ENCODE data around the gene KIF1B.

The KIF1B gene

DNA sequence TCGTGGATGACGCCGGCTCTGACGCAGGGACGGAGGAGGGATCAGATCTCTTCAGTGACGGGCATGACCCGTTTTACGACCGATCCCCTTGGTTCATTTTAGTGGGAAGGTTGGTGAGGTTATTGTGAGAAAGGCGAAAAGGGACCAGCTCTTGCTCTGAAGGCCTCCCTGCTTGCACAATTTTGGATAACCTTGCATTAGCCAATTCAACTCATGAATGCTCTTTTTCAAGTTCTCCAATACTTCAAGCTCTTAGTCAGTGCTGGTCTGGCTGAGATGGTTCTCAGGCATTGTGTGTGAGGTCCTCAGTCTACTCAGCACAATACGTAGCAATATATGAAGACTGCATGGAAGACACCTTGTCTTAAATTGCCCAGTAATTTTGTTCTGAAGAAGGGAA is 115.9 kb downstream of the KIF1B start:
- no peak for DNase-seq (ENCODE audit: low read depth, low spot score)

GRCh38 chr1:10328180-10328963 is 118.0 kb downstream of the KIF1B start:
- DNase-seq (ENCODE audit: low read depth, low spot score): no peak

GRCh38 chr1:10337436-10337835 is 127.1 kb downstream of the KIF1B start:
- no peak for DNase-seq (ENCODE audit: low read depth, low spot score)

- DNase-seq (ENCODE audit: low read depth, low spot score): no peak
Observed at GRCh38 chr1:10338047-10338446, 127.7 kb downstream of the KIF1B start.

- DNase-seq (ENCODE audit: low read depth, low spot score): no peak
Observed at GRCh38 chr1:10338611-10339010, 128.2 kb downstream of the KIF1B start.

DNA sequence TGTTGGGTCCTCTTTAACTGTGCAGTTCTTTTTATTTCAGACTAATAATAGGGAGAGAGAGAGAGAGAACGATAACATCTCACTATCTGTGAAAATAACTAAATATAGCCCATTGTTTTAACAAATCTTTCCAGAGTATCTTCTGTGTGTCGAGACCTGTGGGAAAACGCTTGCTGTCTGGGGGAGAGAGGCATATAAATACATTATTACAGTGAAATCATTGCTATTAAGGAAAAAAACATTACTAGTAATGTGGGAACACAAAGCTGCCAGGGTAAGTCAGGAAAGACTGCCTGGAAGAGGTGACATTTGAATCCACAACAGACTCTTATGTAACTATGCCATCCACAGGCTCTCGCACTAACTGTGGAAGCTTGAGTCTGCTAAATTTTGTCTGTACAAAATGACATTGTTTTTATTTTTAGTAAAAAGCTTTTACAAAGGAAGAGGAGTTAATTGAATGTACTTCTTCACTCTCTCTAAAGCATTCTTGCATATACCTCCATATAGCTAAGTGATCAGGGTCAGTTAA is 128.7 kb downstream of the KIF1B start:
- no peak for DNase-seq (ENCODE audit: low read depth, low spot score)

- no peak for DNase-seq (ENCODE audit: low read depth, low spot score)
Observed at GRCh38 chr1:10339815-10340214, 129.4 kb downstream of the KIF1B start.

GRCh38 chr1:10340930-10341590 is 130.7 kb downstream of the KIF1B start:
- DNase-seq (ENCODE audit: low read depth, low spot score): no peak

DNA sequence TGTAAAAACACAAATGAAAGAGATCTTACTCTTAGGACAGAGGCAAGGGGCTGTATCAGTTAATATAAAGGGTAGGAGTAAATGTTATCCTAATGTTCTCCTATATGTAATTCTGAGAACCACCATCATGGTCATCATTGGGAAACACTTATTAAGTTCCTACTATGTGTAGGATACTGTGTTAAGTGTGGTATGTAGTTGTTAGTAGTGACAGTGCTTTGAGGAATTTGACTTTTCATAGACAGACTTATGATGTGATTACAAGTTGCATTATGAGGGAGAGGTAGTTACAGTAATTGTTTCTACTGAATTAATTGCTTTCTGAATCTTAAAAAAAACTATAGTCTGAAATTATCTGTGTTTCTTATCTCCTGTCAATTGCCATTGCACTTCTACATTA is 136.7 kb downstream of the KIF1B start:
- DNase-seq (ENCODE audit: low read depth, low spot score): no peak

DNA sequence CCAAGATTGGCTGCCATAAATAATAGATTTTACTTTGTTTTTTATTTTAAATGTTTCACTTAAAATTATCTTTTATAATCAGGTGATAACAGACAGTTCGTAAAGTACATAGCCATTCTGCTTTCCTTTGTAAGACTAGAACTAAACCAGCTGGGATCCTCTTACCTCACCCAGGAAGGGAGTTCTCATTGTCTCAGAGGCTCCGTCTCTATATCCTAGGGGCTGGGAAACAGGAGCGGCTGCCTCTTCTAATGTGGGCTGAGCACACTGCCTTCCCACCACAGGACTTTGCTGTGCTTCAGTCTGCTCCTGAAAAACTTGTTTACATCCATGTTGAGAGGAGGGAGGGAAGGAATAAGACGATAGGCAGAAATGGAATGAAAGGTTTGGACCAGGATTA is 142.9 kb downstream of the KIF1B start:
- no peak for DNase-seq (ENCODE audit: low read depth, low spot score)

DNA sequence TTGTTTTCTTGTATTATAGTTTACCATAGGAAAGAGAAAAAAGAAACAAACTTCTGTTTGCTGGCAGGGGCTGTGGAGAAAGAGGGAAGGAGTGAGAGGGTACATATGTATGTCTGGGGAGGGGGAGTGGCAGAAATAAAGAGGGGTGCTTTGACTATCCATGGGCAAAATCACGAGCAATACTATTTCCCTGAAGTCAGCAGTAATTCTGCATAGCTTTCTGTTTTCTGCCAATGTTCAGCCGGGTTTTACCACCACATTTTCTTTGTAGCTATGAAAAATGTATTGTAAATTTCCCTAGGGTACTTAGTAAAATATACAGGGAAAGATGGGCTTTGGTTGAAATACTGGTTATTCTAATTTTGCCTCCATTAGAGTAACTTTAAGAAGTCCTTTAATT is 143.3 kb downstream of the KIF1B start:
- DNase-seq (ENCODE audit: low read depth, low spot score): no peak

- no peak for DNase-seq (ENCODE audit: low read depth, low spot score)
Observed at GRCh38 chr1:10360045-10360444, 149.7 kb downstream of the KIF1B start.

- DNase-seq (ENCODE audit: low read depth, low spot score): no peak
Observed at GRCh38 chr1:10361515-10361914, 151.1 kb downstream of the KIF1B start.

DNA sequence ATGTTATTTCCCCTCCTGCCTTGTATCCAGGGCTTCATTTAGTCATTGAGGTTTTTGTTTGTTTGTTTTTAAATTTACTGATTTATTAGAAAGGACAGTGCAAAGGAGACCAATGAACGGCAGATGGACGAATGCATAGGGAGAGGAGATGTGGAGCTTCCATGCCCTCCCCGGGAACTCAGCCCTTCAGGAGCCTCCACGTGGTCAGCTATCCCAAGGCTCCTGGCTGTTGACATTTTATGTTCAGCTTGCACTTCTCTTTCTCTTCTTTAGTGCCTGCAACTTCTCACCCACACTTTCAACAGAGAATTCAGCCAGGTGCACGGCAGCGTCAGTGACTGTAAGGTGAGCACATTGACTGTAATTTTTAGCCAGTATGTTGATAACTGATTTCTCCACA is 157.8 kb downstream of the KIF1B start:
- no peak for DNase-seq (ENCODE audit: low read depth, low spot score)

DNA sequence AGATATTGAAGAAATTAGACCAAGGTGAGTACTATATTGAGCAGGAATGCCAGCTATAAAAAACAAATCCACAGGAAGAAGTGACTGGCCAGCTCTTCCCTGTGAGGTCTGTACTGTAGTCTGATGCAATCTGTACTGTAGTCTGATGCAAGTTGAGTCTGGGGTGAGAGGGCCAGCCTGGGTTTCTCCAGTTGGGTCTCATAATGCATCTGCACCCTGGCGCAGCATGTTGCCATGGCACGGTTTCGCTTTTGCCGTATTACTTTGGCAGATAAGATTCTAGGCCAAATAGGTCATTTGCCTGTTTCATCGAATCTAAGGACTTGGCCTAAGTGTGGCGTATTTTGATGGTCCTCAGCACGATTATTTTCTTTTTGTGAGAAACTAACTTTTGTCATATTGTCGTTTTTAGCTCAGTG is 164.1 kb downstream of the KIF1B start:
- no peak for DNase-seq (ENCODE audit: low read depth, low spot score)

GRCh38 chr1:10377365-10378029 is 167.1 kb downstream of the KIF1B start:
- DNase-seq (ENCODE audit: low read depth, low spot score): peak; percentile 83

DNA sequence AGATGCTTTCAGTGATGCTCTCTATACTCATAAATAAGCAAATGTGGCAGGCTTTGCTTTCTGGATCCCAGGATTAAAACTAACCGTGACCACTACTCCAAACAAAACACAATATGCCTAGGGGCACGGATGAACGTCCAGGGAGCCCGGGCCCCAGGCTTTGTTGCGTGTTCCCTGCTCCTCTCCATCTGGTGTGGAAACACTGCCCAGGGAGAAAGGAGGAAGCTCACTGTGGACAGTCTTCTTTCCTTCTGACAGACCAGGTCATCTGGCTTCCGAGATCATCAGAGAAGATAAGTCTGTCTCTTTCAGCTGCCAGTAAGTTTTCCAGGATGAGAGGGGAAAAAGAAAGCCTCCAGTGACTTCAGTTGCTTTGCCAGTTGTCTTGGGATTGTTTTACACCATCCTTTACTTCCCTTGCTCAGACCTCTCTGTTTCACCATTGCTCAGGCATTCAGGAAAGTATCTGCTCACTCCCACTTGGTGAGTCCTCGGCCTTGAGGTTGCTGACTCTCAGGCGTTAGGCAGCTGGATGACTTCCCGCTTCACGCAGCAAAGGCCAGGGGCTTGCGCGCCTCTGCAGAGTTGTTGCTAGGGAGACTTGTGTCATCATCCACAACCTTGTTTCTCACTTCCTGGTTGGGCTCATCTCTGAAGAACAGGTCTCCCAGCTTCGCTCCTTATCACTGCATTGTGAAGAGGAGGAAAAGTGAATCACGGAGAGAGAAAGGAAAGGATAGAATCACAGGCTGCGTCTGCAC is 167.9 kb downstream of the KIF1B start:
- no peak for DNase-seq (ENCODE audit: low read depth, low spot score)

DNA sequence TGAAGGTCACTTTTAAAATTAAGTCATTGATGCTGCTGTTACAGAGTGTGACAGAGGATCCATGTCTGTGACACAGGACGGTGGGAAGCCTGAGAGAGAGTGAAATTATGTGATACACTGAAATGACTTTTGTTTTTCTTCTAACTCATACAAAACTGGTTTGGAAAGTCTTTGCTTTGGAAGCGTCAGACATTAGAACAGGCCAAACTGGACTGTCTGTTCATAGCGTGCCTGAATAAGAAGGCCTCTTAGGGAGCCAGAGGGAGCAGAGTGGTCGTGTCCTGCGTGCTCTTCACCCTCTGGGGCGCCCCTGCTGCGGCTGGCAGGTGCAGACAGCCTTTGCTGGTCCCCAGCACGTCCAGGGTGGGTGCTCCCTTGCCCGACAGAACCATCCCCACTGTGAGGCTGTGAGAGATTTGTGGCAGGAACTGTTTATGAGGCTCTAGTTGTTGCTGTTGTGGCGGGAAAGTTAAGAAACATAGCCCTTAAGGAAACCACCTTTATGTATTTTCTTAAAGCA is 168.8 kb downstream of the KIF1B start:
- DNase-seq (ENCODE audit: low read depth, low spot score): no peak

- DNase-seq (ENCODE audit: low read depth, low spot score): no peak
Observed at GRCh38 chr1:10379676-10380075, 169.3 kb downstream of the KIF1B start.

DNA sequence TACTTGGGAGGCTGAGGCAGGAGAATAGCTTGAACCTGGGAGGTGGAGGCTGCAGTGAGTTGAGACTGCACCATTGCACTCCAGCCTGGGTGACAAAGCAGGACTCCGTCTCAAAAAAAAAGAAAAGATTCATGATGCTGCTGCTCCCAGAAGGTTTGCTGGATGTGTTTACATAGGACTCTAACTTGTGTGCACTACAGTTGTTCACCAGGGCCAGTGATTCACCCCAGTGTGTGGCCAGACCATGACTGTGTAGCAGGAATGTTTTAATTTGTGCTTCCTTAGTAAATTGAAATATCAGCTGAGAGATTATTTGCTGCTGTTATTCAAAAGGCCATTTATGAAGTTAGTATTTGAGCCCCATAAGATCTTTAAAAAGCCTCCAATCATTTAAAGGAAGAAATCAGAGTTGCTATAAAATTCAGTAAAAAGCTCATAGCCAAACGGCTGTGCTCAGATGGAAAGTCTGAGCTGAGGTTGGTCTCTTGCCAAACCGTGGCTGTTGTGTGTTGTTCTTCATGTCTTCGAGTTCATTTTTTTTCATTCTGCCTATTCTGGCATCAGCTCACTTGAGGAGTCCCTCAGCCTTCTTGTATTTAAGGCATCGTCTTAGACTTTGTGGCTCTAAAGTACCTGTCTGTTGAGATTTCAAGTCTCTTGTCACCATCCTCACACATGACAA is 170.4 kb downstream of the KIF1B start:
- no peak for DNase-seq (ENCODE audit: low read depth, low spot score)

DNA sequence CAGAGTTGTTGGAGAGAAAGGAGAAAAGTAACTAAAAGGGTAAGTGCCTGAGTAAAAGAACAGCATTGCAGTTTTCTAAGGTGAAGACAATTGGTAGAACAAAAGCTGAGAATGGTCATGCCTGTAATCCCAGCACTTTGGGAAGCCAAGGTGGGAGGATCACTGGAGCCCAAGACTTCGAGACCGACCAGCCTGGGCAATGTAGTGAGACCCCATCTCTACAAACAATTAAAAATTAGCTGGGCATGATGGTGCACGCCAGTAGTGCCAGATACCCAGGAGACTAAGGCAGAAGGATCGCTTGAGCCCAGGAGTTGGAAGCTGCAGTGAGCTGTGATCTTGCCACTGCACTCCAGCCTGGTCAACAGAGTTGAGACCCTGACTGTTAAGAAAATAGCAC is 173.3 kb downstream of the KIF1B start:
- no peak for DNase-seq (ENCODE audit: low read depth, low spot score)

Data from brain pericyte (primary cell).